CD4-positive, CD25-positive, alpha-beta regulatory T cell (primary cell): ENCODE results near the gene HSD3B7. TPM values are rescaled to one million over a fixed set of nuclear protein-coding genes. Genes with fewer than 3 reads are reported as not detected.

Experiments used
- ATAC-seq, 2 donors: fragments of 150-1000 bp; cut with Tn5 transposase; one replicate each; pipeline ENCODE4 v1.10.0; 2021; ENCODE audit warnings: low read depth in 2 of 2, moderate number of reproducible peaks in 2 of 2, moderate library complexity in 1 of 2
- DNase-seq, 3 donors: peaks; one replicate each; pipeline versions ENCODE4 v3.0.0 to v3.0.0-alpha.2; 2012 to 2022; ENCODE audit warnings: mixed read lengths in 1 of 3
- H3K27ac ChIP-seq: one replicate; pipeline ENCODE4 v1.7.0; 2013; ENCODE audit warnings: mild to moderate bottlenecking, low read length; ENCODE audit not compliant: insufficient read depth, poor library complexity, severe bottlenecking
- H3K27me3 ChIP-seq: one replicate; pipeline ENCODE4 v1.7.0; 2013; ENCODE audit warnings: low read length; ENCODE audit not compliant: control insufficient read depth, insufficient read depth
- H3K36me3 ChIP-seq: one replicate; pipeline ENCODE4 v1.7.0; 2013; ENCODE audit warnings: mild to moderate bottlenecking, low read length, moderate library complexity; ENCODE audit not compliant: control insufficient read depth, insufficient read depth
- H3K4me1 ChIP-seq: 2 replicates; pipeline ENCODE4 v1.7.0; 2013; ENCODE audit warnings: mild to moderate bottlenecking, low read length; ENCODE audit not compliant: insufficient read depth, control insufficient read depth, poor library complexity, severe bottlenecking
- H3K4me3 ChIP-seq: one replicate; pipeline ENCODE4 v1.7.0; 2013; ENCODE audit warnings: low read depth, mild to moderate bottlenecking, low read length, moderate library complexity
- H3K9me3 ChIP-seq, 2 experiments: 1 replicate in 1 of 2; 2 replicates in 1 of 2; pipeline ENCODE4 v1.7.0; 2013; ENCODE audit warnings: low read length in 2 of 2, mild to moderate bottlenecking in 1 of 2, moderate library complexity in 1 of 2; ENCODE audit not compliant: control insufficient read depth in 2 of 2
- H3K27ac Mint-ChIP-seq, 3 donors: one replicate each; pipeline ENCODE4 v1.8.0; 2020 to 2022; ENCODE audit warnings: mild to moderate bottlenecking in 3 of 3, mixed read lengths in 3 of 3, moderate library complexity in 2 of 3
- H3K27me3 Mint-ChIP-seq: one replicate; pipeline ENCODE4 v1.8.0; 2022; ENCODE audit warnings: mild to moderate bottlenecking, mixed read lengths
- H3K36me3 Mint-ChIP-seq: one replicate; pipeline ENCODE4 v1.8.0; 2020; ENCODE audit warnings: mixed read lengths
- H3K4me1 Mint-ChIP-seq, 4 donors: one replicate each; pipeline ENCODE4 v1.8.0; 2020 to 2022; ENCODE audit warnings: mixed read lengths in 4 of 4, mild to moderate bottlenecking in 1 of 4
- H3K4me3 Mint-ChIP-seq, 4 donors: one replicate each; pipeline ENCODE4 v1.8.0; 2020 to 2022; ENCODE audit warnings: mild to moderate bottlenecking in 4 of 4, mixed read lengths in 4 of 4, moderate library complexity in 3 of 4
- H3K9me3 Mint-ChIP-seq, 7 donors: one replicate each; pipeline ENCODE4 v1.8.0; 2020 to 2022; ENCODE audit warnings: mixed read lengths in 7 of 7, mild to moderate bottlenecking in 3 of 7, moderate library complexity in 2 of 7
- polyA plus RNA-seq, 4 donors: library from polyadenylated mRNA; unstranded; fragments of 300-500 nt; fragmentation: Illumina TruSeq; gene quantifications; one replicate each; pipeline ENCODE4 v1.2.3, GENCODE V29; 2021
- total RNA-seq: library from RNA; stranded (reverse); gene quantifications from one replicate; pipeline ENCODE4 v1.2.3, GENCODE V29; 2022

HSD3B7 gene
- total and polyA plus RNA-seq, 5 donors from 2014 or later, result 0.07 to 0.31 TPM; not detected in 3

DNA sequence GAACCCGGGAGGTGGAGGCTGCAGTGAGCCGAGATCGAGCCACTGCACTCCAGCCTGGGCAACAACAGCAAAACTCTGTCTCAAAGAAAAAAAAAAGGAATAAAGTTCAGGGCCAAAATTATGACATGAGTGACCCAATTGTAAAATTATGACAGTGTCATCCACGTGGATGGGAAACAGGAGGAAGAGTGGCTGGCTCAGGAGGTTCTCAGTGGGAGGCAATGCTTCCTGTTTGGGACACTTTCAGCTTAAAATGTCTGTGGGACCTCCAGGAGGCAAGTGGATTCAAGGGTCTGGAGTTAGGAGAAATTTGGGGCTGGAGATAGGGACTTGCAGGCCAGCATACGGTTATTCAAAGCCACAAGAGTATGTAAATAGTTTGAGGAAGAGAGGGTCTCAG lies 40.3 kb downstream of the HSD3B7 start:
- H3K27me3 ChIP-seq, result no peaks in the 10 kb centered on the region
- Mint-ChIP-seq H3K36me3 (no peaks in the 10 kb centered on the region), H3K4me1 (no peaks in the 10 kb centered on the region), H3K27ac (peak overlapping the region in 1 of 3 donors; percentile 32), H3K27me3 (no peaks in the 10 kb centered on the region), H3K9me3 (no peaks in the 10 kb centered on the region), H3K4me3 (peak overlapping the region in 1 of 4 donors; percentile 24)
- no peak overlapping the region for H3K4me3 ChIP-seq
- no peaks in the 10 kb centered on the region for H3K4me1 ChIP-seq
- DNase-seq, result no peak
- no peaks in the 10 kb centered on the region for H3K9me3 ChIP-seq
- no peak for ATAC-seq
- no peaks in the 10 kb centered on the region for H3K36me3 ChIP-seq
- no peak overlapping the region for H3K27ac ChIP-seq

DNA sequence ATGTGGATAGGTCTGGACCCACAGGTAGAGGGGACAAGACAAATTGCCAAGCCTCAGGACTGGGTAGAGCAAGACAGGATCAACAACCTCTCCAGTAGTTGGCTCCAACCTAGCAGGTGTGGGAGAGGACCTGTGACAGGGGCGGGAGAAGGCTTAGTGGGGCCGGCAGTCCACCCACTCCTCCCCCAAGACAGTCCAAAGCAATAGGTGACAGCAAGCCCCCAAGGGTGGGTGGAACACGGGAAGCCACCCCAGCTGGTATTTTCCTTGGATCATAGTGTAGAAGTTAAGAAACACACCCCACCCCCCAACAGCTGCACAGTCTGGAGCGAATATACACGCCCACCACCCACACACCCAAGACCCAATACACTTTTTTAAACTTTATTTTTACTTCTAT lies 44.3 kb downstream of the HSD3B7 start:
- no peaks in the 10 kb centered on the region for H3K27me3 Mint-ChIP-seq
- H3K27ac ChIP-seq, result no peak overlapping the region
- no peaks in the 10 kb centered on the region for H3K36me3 Mint-ChIP-seq
- H3K36me3 ChIP-seq, result no peaks in the 10 kb centered on the region
- DNase-seq, result no peak
- peaks cover 9% of the 10 kb centered on the region for H3K4me1 ChIP-seq
- ATAC-seq, result no peak
- H3K4me1 Mint-ChIP-seq, result peaks cover 0 to 19% (median 9%) of the 10 kb centered on the region in 4 donors
- H3K9me3 Mint-ChIP-seq, result no peaks in the 10 kb centered on the region
- H3K4me3 Mint-ChIP-seq, result no peak overlapping the region
- no peak overlapping the region for H3K4me3 ChIP-seq
- H3K9me3 ChIP-seq, result no peaks in the 10 kb centered on the region
- H3K27ac Mint-ChIP-seq, result no peak overlapping the region
- H3K27me3 ChIP-seq, result no peaks in the 10 kb centered on the region

DNA sequence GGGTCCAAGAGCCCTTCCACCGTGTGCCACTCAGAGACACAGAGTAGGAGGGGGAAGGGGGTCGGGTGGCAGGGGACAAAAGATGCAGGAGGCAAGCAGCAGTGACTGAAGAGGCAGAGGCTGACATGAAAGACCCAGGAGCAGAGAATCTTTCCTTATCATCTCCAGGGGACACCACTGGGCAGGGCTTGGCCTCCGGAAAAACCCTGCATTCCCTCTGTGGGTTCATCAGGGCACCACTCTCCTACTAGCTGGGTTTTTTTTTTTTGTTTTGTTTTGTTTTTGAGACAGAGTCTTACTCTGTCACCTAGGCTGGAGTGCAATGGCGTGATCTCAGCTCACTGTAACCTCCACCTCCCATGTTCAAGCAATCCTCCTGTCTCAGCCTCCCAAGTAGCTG lies 46.3 kb downstream of the HSD3B7 start:
- H3K4me1 ChIP-seq, result peaks cover 14% of the 10 kb centered on the region
- no peak for ATAC-seq
- H3K4me3 ChIP-seq, result no peak overlapping the region
- DNase-seq, result no peak
- Mint-ChIP-seq H3K27me3 (no peaks in the 10 kb centered on the region), H3K4me3 (peak overlapping the region in 2 of 4 donors; percentile 52 to 95), H3K4me1 (peaks cover 0 to 25% (median 13%) of the 10 kb centered on the region in 4 donors), H3K27ac (peak overlapping the region in 2 of 3 donors; percentile 97 to 98), H3K36me3 (peaks cover under 1% of the 10 kb centered on the region), H3K9me3 (no peaks in the 10 kb centered on the region)
- no peaks in the 10 kb centered on the region for H3K9me3 ChIP-seq
- H3K27ac ChIP-seq, result no peak overlapping the region
- H3K27me3 ChIP-seq, result no peaks in the 10 kb centered on the region
- peaks cover 6% of the 10 kb centered on the region for H3K36me3 ChIP-seq

DNA sequence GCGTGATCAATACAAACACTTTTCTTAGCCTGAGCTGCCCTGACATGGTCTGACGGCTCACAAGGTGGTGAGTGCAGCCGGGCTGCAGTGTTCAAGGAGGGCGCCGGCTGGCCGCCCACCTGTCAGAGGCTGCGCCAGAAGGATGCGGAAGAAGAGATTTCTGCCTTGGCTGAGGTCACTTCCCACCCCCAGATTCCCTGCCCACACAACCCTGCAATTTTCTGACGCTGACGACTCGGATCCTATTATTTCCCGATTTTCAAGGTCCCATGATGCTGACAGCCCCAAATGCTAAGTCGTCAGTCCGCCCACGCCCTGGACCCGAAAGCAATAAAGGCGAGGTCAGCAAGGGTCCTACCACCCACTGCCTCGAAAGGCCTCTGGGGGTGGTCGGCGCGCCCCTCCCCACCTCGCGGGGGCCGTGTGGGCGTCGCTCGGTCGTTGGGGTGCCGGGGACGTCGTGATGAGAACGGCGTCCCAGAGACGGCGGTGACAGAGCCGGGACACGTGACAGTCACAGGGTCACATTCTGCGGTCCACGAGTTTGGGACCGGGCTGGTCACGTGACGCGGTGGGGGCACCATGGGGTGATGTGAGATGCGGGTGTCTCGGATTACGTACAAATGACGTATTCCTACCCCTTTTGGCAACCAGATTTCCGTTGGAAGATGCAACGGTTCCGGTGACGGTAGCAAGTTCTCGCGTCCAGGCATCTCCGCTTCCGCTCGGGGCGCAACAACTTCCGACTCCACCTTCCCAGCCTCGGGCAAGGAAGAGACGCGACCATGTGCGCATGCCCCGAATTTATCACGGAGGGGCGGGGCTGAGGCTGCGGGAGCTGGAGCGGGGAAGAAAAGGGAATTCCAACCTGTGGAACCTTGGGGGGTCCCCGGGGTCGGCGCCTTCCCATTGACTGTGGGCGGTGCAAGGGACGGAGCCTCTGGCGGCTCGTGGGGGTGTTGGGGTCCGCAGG lies 48.0 kb downstream of the HSD3B7 start, which contains the start of gene STX4:
Gene STX4 (plus strand): TSS at position 823 of the 973 bp plus-strand sequence. CDS start 248 bp downstream, outside the sequence.
- Histone ChIP-seq H3K27me3 (no peaks in the 10 kb centered on the region), H3K9me3 (no peaks in the 10 kb centered on the region), H3K4me1 (peaks cover 14% of the 10 kb centered on the region), H3K4me3 (peak within 1 kb of the TSS; percentile 86), H3K27ac (peak within 1 kb of the TSS; percentile 93), H3K36me3 (peaks cover 6% of the 10 kb centered on the region)
- Mint-ChIP-seq H3K9me3 (no peaks in the 10 kb centered on the region), H3K27ac (peak within 1 kb of the TSS; percentile 97 to 98 (median 98)), H3K27me3 (no peaks in the 10 kb centered on the region), H3K4me3 (peak within 1 kb of the TSS; percentile 95 to 99 (median 96)), H3K36me3 (peaks cover 5% of the 10 kb centered on the region), H3K4me1 (peaks cover 0 to 29% (median 14%) of the 10 kb centered on the region in 4 donors)
- peak; percentile 82 to 85 for ATAC-seq
- peak; percentile 98 to 99 (median 98) for DNase-seq

DNA sequence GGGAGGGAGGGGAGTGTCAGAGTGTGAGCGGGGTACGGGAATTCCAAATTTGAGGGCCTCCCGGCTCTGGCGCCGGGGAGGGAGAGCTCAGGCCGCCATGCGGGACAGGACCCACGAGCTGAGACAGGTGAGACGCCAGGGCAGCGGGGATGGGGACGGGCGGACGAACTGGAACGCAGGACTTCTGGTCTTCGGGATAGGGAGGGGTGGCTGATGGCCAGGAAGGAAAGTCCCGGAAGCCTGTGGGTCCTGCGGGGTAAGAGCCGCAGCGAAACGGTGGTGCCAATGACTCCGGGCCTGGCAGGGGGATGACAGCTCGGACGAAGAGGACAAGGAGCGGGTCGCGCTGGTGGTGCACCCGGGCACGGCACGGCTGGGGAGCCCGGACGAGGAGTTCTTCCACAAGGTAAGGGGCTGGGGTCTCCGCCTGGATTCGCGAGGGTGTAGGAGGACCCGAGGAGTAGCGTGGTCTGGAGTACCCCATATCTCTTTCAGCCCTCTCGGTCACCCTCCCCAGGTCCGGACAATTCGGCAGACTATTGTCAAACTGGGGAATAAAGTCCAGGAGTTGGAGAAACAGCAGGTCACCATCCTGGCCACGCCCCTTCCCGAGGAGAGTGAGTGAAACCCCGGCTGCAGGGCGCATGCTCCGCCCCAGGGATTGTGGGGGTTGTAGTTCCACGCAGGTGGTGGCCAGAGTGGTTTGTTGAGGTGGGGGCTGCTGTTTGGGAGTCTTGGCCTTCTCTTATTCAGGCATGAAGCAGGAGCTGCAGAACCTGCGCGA lies 48.9 kb downstream of the HSD3B7 start:
- Mint-ChIP-seq H3K4me1 (peaks cover 0 to 29% (median 14%) of the 10 kb centered on the region in 4 donors), H3K4me3 (peak overlapping the region; percentile 95 to 99 (median 96)), H3K36me3 (peaks cover 9% of the 10 kb centered on the region), H3K9me3 (no peaks in the 10 kb centered on the region), H3K27me3 (no peaks in the 10 kb centered on the region), H3K27ac (peak overlapping the region in 2 of 3 donors; percentile 97 to 98)
- H3K36me3 ChIP-seq, result peaks cover 13% of the 10 kb centered on the region
- no peaks in the 10 kb centered on the region for H3K27me3 ChIP-seq
- peak overlapping the region; percentile 93 for H3K27ac ChIP-seq
- H3K9me3 ChIP-seq, result no peaks in the 10 kb centered on the region
- ATAC-seq, result peak; percentile 32 to 47
- H3K4me3 ChIP-seq, result peak overlapping the region; percentile 86
- peak; percentile 79 to 89 (median 83) for DNase-seq
- H3K4me1 ChIP-seq, result peaks cover 14% of the 10 kb centered on the region

- peaks cover 4% of the 10 kb centered on the region for H3K27me3 Mint-ChIP-seq
- H3K36me3 Mint-ChIP-seq, result peaks cover 15% of the 10 kb centered on the region
- DNase-seq (no peak), ATAC-seq (no peak)
- Histone ChIP-seq H3K27ac (no peak overlapping the region), H3K4me3 (no peak overlapping the region), H3K27me3 (no peaks in the 10 kb centered on the region), H3K36me3 (peaks cover 27% of the 10 kb centered on the region), H3K9me3 (no peaks in the 10 kb centered on the region), H3K4me1 (peaks cover 14% of the 10 kb centered on the region)
- peak overlapping the region in 1 of 3 donors; percentile 81 for H3K27ac Mint-ChIP-seq
- peaks cover 0 to 29% (median 13%) of the 10 kb centered on the region in 4 donors for H3K4me1 Mint-ChIP-seq
- peak overlapping the region in 2 of 4 donors; percentile 74 to 95 for H3K4me3 Mint-ChIP-seq
- no peaks in the 10 kb centered on the region for H3K9me3 Mint-ChIP-seq
These were observed 51.7 kb downstream of the HSD3B7 start for GRCh38 chr16:31036691-31037090.
